NCI-H187 treated with DMSO at 0.1 percent for 48 hours (cell line): Measurements from ENCODE around the gene SORCS1.

ENCODE experiments used
- DNase-seq: peaks from one replicate; lab custom pipeline; 2025; lab: John Stamatoyannopoulos, UW

The SORCS1 gene

GRCh38 chr10:106592396-106592795, 572.1 kb downstream of the SORCS1 start:
- no peak for DNase-seq

DNA sequence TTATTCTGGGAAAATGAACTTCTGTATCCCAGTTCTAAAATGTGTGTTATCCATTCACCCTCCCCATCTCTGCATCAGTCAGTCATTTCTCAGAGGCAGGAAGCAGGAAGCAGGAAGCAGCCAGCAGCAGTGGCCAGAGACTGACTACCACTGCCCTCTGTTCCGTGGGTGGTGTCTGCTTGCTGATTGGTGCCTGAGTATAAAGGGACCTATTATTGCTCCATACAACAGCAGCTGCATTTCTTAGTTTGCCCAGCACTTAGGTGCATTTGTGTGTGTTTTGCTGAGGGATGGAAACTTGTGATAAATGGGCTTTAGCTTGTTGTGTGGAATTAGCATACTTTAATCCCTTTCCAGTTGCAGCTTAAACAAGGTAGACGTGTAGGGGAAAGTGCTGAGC, 582.2 kb downstream of the SORCS1 start:
- no peak for DNase-seq

DNA sequence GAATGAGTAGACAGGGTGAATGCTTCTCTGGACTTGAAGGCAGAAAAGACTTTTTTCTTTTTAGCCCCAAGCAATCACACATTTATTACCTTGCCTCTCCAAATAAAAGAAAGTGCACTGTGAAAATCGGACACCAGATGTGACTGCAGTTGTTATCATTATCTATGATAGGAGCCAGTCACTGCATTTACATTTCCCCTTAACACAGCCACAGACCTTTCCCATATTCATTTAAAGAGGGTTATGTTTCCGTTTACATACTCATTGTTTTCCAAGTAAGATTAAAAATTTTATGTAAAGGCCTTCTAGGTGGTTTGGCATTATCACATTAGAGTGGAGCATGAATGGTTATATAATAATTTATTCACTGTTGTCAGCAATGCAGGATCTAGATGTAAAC, 586.8 kb downstream of the SORCS1 start:
- no peak for DNase-seq

DNA sequence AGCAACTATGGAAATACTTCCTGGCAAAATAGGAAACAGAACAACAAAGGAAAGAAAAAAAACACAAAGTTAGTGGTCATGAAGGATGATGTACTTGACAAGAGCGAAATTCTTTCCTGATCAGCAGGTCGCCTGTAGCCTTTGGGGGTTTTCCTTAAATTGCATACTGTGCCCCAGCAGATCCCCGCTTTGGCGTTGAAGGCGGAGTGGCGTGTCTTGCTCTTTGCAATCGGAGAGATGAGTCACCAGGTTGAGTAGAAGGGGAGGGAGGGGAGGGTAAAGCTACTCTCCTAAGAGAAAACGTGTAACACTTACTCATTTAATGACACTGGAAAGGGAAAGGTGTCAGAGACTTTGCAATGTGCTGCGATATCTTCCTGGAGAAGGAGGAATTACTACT, 587.2 kb downstream of the SORCS1 start:
- no peak for DNase-seq

- DNase-seq, result no peak
These were observed 588.0 kb downstream of the SORCS1 start for GRCh38 chr10:106576534-106576933.

- no peak for DNase-seq
These were observed 591.4 kb downstream of the SORCS1 start for GRCh38 chr10:106573106-106573505.

DNA sequence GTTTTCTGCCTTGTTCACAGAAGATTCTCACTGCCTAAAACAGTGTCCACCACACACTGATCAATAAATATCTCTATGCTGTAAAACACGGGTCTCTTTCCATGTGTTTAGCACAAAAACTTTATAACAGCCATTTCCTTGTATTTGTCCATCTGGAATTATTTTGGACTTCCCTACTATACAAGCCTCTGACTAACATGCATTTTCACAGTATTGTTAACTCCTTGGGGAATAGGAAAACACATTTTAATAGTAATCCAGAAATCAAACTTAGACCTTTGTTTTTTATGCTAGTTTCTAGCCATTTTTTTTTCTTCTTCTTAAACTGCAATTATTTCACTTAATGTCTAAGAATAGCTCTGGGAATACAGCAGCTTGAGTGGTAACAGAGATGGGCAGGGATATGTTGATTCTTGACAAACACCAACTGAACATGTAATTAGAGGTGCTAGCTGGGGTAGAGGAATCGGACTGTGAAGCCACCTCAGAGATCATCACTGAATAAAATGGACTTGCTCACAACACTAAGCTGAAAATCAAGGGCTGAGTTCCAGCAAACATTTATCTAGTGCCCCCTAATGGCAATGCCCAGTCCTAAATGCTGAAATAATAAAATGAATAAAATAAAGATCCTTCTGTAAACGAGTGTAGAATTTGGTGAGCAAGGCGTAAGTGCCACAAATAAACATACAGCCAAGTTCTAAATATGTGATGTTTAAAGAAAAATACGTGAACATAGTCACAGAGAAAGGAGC, 593.1 kb downstream of the SORCS1 start:
- no peak for DNase-seq

- DNase-seq, result no peak
These were observed 594.2 kb downstream of the SORCS1 start for GRCh38 chr10:106570268-106570667.

- DNase-seq, result no peak
These were observed 596.9 kb downstream of the SORCS1 start for GRCh38 chr10:106567629-106568028.

DNA sequence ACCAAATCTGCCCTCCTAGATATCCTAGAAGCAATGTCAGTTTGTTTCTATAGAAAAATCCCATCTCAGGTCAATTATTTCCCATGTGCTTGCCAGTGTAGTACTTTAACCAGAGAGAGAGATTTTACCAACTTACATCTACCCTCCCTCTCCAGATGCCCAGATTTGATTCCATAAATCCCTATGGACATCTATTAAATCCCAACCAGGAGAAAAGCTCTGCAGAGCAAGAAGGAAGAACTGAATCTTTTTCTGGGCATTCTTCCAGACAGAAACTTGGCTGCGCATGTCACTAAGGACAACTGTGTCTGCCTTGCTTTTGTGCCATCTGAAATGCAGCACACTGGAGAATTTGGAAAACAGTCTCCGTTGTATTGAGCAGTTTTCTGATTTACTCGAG, 597.6 kb downstream of the SORCS1 start:
- DNase-seq, result no peak

GRCh38 chr10:106565546-106565945, 599.0 kb downstream of the SORCS1 start:
- DNase-seq, result no peak

DNA sequence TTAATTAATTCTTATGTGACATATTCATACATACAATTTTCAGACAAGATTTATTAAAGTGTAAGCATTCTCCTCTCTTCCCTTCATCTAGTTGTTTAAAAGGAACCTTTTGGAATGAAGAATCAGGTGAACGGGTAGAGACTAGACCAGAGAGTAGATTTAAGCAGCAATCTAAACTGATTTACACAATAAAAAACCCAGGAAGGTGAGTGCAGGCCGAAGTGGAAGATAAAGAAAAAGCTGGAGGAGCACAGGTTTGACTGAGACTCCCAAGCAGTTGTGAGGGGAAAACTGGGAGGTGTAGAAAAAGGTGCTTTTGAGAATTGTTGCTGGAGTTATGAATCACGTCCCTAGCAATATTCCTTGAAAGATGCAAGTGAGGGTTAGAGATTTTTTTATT, 601.1 kb downstream of the SORCS1 start:
- no peak for DNase-seq

DNA sequence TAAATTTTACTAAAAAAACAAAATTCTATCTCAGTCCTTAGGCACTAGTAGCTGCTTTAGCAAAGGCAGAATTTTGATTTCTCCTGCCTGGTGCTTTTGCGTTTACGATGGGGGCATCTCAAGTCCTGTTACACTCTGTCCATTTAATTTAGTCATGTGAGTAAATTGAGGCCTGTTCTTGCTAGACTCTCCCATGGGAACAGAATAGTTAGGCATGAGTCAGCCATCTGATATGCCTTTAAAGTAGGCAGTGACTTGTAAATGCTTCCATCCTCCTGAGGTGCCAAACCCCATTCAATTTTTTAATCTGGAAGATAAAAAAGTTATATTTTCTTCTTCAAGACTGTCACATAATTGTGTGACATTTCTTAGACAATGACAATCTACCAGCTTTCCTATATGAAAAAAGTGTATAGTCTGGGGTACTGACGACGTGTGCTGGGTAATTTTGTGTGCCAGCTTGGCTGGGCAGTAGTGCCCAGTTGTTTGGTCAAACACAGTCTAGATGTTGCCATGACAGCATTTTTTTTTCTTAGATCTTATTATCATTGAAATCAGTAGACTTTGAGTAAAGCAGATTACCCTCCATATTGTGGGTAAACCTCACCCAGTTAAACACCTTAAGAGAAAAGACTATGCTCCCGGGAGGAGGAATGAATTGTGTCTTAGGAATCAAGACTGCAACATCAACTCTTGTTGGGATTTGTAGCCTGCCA, 603.4 kb downstream of the SORCS1 start:
- DNase-seq, result no peak

DNA sequence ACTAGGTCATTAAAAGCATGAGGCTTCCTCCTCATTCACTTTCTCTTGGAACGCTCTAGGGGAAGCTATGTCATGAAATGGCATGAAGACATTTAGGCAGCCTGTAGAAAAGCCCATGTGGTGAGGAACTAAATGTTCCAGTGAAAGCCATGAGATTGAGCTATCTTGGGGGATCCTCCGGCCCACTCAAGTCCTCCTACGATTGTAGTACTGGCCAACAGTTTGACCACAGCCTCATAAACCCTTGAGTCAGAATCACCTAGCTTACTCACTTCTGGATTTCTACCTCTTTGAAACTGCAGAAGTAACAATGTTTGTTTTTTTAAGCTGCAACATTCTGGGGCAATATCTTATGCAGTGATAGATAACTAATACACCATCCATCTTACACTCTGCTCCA, 605.1 kb downstream of the SORCS1 start:
- no peak for DNase-seq

GRCh38 chr10:106557951-106558733, 606.4 kb downstream of the SORCS1 start:
- no peak for DNase-seq

GRCh38 chr10:106557053-106557452, 607.5 kb downstream of the SORCS1 start:
- no peak for DNase-seq

- no peak for DNase-seq
These were observed 608.9 kb downstream of the SORCS1 start for GRCh38 chr10:106555599-106555998.

GRCh38 chr10:106551501-106552062, 612.9 kb downstream of the SORCS1 start:
- no peak for DNase-seq

GRCh38 chr10:106548832-106549231, 615.7 kb downstream of the SORCS1 start:
- DNase-seq, result no peak

DNA sequence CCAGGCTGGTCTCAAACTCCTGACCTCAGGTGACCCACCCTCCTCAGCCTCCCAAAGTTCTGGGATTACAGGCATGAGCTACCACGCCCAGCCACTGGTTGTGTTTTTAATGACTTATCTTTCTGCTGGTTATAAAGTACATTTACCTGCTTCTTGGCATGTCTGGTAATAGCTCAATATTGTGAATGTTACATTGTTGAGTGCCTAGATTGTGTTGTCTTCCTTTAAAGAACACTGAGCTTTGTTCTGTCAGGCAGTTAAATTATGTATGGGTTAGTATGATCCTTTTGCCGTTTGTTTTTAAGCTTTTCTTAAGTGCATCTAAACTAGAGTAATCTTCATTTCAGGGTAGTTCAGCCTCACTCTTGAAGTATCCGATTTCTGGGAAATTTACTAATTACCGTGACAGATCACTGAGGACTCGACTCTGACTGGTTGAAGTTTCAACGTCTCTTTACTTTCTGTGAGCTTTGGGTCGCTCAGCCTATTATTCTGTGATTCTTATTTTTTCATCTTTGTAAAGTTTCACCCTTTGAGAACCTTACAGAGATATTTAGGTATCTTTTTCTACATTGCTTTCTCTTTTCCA, 617.4 kb downstream of the SORCS1 start:
- no peak for DNase-seq

GRCh38 chr10:106542461-106542860, 622.0 kb downstream of the SORCS1 start:
- no peak for DNase-seq

DNA sequence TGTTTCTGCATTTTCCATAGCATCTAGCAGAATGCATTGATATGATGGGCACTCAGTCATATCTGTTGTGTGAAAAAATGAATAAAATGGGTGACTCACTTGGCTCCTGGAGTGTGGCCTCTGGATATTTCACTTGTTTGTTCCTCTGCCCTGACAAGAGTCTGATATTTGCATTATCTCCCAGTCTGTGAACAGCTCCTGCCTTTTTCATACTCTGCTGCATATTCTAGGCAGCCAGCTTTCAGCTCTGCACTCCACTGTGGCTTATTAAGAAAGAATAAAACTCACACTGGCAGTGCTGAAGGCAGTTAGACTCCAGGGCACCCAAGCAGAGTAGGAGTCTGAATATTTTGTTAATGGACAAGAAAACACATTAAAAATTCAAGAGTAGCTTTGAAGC, 623.9 kb downstream of the SORCS1 start:
- no peak for DNase-seq
